GM23338 (cell line): Measurements from ENCODE around the gene TFDP1.

Source experiments
- CREB1 ChIP-seq: fragments of 250-450 bp; sonication (Bioruptor Pico); IDR thresholded peaks from 2 replicates; pipeline ENCODE4 v1.5.0; 2020; ENCODE audit warnings: low read depth, mild to moderate bottlenecking, moderate library complexity
- EZH2 ChIP-seq: fragments of 200-600 bp; sonication (generic); IDR thresholded peaks from one replicate; pipeline ENCODE4 v1.8.0; 2017; ENCODE audit warnings: antibody characterized with exemption, mild to moderate bottlenecking, low read depth; ENCODE audit not compliant: unreplicated experiment
- EZH2phosphoT487 ChIP-seq: fragments of 200-600 bp; sonication (generic); IDR thresholded peaks from one replicate; pipeline ENCODE4 v1.8.1; 2018; ENCODE audit warnings: antibody characterized with exemption; ENCODE audit not compliant: unreplicated experiment
- NANOG ChIP-seq: IDR thresholded peaks from 2 replicates; pipeline ENCODE4 v1.6.1; 2016; ENCODE audit warnings: antibody characterized with exemption, borderline replicate concordance
- POLR2AphosphoS5 ChIP-seq: IDR thresholded peaks from 2 replicates; pipeline ENCODE4 v1.6.1; 2016; ENCODE audit warnings: antibody characterized with exemption, low read depth
- ZNF114 ChIP-seq: fragments of 250-450 bp; sonication (Bioruptor Pico); IDR thresholded peaks from 2 replicates; pipeline ENCODE4 v1.5.0; 2020; ENCODE audit warnings: mild to moderate bottlenecking, moderate library complexity
- TF ChIP-seq, protein P1 (sequence below), 2 experiments: fragments of 200-600 bp in 1 of 2; sonication (generic) in 1 of 2; conservative IDR thresholded peaks; 2 replicates each; pipeline versions ENCODE4 v1.5.1 to v1.6.1; 2016 to 2017; ENCODE audit warnings: antibody characterized with exemption in 2 of 2, low read depth in 2 of 2, mild to moderate bottlenecking in 2 of 2, moderate library complexity in 1 of 2
- TF ChIP-seq, protein P2 (sequence below): IDR thresholded peaks from one replicate; pipeline ENCODE4 v1.6.1; 2018; ENCODE audit warnings: antibody characterized with exemption; ENCODE audit not compliant: unreplicated experiment

DNA sequence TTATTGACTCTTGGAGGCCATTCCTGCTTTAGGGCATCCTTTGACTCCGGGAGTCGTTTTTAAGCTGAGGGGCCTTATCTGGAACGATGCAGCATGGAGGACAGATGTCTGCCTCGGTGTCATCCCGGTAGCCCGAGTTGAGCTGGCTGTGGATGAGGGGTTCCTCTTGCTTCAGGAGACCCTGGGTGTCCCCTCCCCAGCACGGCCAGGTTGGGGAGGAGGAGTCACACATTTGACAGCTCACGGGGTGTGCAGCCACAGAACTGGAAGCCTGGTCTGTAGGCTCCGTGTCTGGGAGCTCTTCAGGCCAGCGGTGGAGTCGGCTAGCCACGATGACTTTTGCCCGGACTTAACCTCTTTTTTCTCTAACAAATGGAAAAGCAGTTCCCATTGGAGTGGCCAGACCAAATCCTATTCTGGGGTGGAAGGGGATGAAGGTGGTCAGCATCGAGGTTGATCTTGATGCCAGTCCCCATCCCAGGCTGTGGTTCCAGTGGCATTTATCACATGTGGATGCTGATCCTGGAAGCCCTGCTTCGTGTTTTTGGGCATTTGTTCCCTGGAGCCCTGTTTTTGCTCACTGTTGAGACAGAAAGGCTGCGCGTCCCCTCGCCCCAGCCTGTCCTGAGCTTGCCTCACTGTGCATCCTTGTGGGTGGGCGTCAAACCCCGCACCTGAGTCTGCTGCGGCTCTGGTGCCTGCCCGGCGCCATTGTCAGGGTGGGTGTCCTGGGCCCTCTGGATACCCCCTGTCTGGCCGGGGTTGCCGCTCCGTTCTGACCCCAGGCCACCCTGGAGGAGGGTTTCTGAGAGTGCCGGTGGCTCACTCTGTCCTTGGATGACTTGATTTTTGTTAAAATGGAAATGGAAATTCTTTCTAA, 12.0 kb downstream of the TFDP1 start:
- TF ChIP-seq POLR2AphosphoS5 (no peak), EZH2 (no peak), EZH2phosphoT487 (no peak), CREB1 (CRISPR knock-in tag) (no peak), ZNF114 (no peak), NANOG (no peak)
- TF ChIP-seq, protein P1, sequence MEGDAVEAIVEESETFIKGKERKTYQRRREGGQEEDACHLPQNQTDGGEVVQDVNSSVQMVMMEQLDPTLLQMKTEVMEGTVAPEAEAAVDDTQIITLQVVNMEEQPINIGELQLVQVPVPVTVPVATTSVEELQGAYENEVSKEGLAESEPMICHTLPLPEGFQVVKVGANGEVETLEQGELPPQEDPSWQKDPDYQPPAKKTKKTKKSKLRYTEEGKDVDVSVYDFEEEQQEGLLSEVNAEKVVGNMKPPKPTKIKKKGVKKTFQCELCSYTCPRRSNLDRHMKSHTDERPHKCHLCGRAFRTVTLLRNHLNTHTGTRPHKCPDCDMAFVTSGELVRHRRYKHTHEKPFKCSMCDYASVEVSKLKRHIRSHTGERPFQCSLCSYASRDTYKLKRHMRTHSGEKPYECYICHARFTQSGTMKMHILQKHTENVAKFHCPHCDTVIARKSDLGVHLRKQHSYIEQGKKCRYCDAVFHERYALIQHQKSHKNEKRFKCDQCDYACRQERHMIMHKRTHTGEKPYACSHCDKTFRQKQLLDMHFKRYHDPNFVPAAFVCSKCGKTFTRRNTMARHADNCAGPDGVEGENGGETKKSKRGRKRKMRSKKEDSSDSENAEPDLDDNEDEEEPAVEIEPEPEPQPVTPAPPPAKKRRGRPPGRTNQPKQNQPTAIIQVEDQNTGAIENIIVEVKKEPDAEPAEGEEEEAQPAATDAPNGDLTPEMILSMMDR (conservative IDR thresholded peaks at IDR 0.05; ENCODE audit: low read depth in 2 of 2) = no peak
- TF ChIP-seq, protein P2, sequence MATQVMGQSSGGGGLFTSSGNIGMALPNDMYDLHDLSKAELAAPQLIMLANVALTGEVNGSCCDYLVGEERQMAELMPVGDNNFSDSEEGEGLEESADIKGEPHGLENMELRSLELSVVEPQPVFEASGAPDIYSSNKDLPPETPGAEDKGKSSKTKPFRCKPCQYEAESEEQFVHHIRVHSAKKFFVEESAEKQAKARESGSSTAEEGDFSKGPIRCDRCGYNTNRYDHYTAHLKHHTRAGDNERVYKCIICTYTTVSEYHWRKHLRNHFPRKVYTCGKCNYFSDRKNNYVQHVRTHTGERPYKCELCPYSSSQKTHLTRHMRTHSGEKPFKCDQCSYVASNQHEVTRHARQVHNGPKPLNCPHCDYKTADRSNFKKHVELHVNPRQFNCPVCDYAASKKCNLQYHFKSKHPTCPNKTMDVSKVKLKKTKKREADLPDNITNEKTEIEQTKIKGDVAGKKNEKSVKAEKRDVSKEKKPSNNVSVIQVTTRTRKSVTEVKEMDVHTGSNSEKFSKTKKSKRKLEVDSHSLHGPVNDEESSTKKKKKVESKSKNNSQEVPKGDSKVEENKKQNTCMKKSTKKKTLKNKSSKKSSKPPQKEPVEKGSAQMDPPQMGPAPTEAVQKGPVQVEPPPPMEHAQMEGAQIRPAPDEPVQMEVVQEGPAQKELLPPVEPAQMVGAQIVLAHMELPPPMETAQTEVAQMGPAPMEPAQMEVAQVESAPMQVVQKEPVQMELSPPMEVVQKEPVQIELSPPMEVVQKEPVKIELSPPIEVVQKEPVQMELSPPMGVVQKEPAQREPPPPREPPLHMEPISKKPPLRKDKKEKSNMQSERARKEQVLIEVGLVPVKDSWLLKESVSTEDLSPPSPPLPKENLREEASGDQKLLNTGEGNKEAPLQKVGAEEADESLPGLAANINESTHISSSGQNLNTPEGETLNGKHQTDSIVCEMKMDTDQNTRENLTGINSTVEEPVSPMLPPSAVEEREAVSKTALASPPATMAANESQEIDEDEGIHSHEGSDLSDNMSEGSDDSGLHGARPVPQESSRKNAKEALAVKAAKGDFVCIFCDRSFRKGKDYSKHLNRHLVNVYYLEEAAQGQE = no peak
